ENCODE data around the gene LACTB. TPM values are rescaled to one million over a fixed set of nuclear protein-coding genes. Genes with fewer than 3 reads are reported as not detected.

LACTB gene
- total and polyA plus RNA-seq, 2 of the 13 experiments (the other 11 are each of a cell fraction or from before 2014, with no cell fraction given): 14.8 to 23.0 TPM

GRCh38 chr15:63093486-63094205, 28.0 kb upstream of the LACTB start (continued):
- TF ChIP-seq ZNF704 (CRISPR knock-in tag; IDR thresholded peaks at IDR 0.05; ENCODE audit: borderline replicate concordance) (no peak), ZBTB7B (CRISPR knock-in tag; IDR thresholded peaks at IDR 0.05) (0 out of 2 replicates have a peak, but pooled peaks have one; percentile 39), RARA (CRISPR knock-in tag; IDR thresholded peaks at IDR 0.05) (peak; percentile 67), CBX5 (CRISPR knock-in tag; IDR thresholded peaks at IDR 0.05; ENCODE audit: borderline replicate concordance) (peak; percentile 88; the same call in 1 of the 2 replicates), FOXP4 (CRISPR knock-in tag; IDR thresholded peaks at IDR 0.05) (peak; percentile 57; the same call in 1 of the 2 replicates), STAG1 (CRISPR knock-in tag; IDR thresholded peaks at IDR 0.05) (peak; percentile 99), SRSF1 (optimal IDR thresholded peaks at IDR 0.05; ENCODE audit: low read depth, low read length) (no peak), NONO (IDR thresholded peaks at IDR 0.05) (no peak), NONO (CRISPR knock-in tag; conservative IDR thresholded peaks at IDR 0.05) (0 out of 2 replicates have a peak, but pooled peaks have one; percentile 51), ZNF589 (CRISPR knock-in tag; conservative IDR thresholded peaks at IDR 0.05) (no peak), KDM1A (CRISPR knock-in tag; IDR thresholded peaks at IDR 0.05) (no peak), HOXA3 (CRISPR knock-in tag; IDR thresholded peaks at IDR 0.05) (peak; percentile 80), GATAD2A (CRISPR knock-in tag; IDR thresholded peaks at IDR 0.05) (peak; percentile 77), ATF2 (CRISPR knock-in tag; IDR thresholded peaks at IDR 0.05) (0 out of 2 replicates have a peak, but pooled peaks have one; percentile 38), ZNF776 (CRISPR knock-in tag; IDR thresholded peaks at IDR 0.05) (no peak), HNF4G (IDR thresholded peaks at IDR 0.05; ENCODE audit: borderline replicate concordance, low read depth, low read length) (peak; percentile 81), HNF4G (CRISPR knock-in tag; IDR thresholded peaks at IDR 0.05; ENCODE audit: borderline replicate concordance, low read depth) (no peak; the same call in 1 of the 2 replicates), RXRB (CRISPR knock-in tag; IDR thresholded peaks at IDR 0.05; ENCODE audit: borderline replicate concordance) (peak; percentile 62; the same call in 1 of the 2 replicates), FOSL2 (CRISPR knock-in tag; IDR thresholded peaks at IDR 0.05) (peak; percentile 59), MEIS2 (CRISPR knock-in tag; IDR thresholded peaks at IDR 0.05) (peak; percentile 67; the same call in 1 of the 2 replicates), ZNF766 (CRISPR knock-in tag; IDR thresholded peaks at IDR 0.05; ENCODE audit: borderline replicate concordance) (peak; percentile 74; the same call in 1 of the 2 replicates), MAZ (IDR thresholded peaks at IDR 0.05; ENCODE audit: borderline replicate concordance, low read depth, low read length) (no peak), MAZ (CRISPR knock-in tag; IDR thresholded peaks at IDR 0.05; ENCODE audit: low read depth) (peak; percentile 33; the same call in 1 of the 2 replicates), ZNF331 (CRISPR knock-in tag; IDR thresholded peaks at IDR 0.05) (0 out of 2 replicates have a peak, but pooled peaks have one; percentile 63), SMC3 (IDR thresholded peaks at IDR 0.05; ENCODE audit: low read length) (peak; percentile 100), ZNF772 (CRISPR knock-in tag; IDR thresholded peaks at IDR 0.05) (no peak), ZNF605 (CRISPR knock-in tag; IDR thresholded peaks at IDR 0.05) (peak; percentile 66; the same call in 1 of the 2 replicates), HOXA5 (CRISPR knock-in tag; IDR thresholded peaks at IDR 0.05) (0 out of 2 replicates have a peak, but pooled peaks have one; percentile 67)

Measured in HepG2 (cell line).